Dendritic cell treated with granulocyte-macrophage colony-stimulating factor and Interleukin-4, amounts not matched to agents 40 ng/mL and 50 ng/mL, for 4 days (primary cell): ENCODE results near the gene ACTR5.

Experiments used
- H3K27ac Mint-ChIP-seq: one replicate; pipeline ENCODE4 v1.8.0; 2022; ENCODE audit warnings: mild to moderate bottlenecking, mixed read lengths
- H3K27me3 Mint-ChIP-seq: one replicate; pipeline ENCODE4 v1.8.0; 2022; ENCODE audit warnings: mild to moderate bottlenecking, mixed read lengths
- H3K36me3 Mint-ChIP-seq: one replicate; pipeline ENCODE4 v1.8.0; 2022; ENCODE audit warnings: low read depth, mixed read lengths
- H3K4me1 Mint-ChIP-seq: one replicate; pipeline ENCODE4 v1.8.0; 2022; ENCODE audit warnings: low read depth, mixed read lengths
- H3K4me3 Mint-ChIP-seq: one replicate; pipeline ENCODE4 v1.8.0; 2022; ENCODE audit warnings: mild to moderate bottlenecking, moderate library complexity, mixed read lengths
- H3K9me3 Mint-ChIP-seq: one replicate; pipeline ENCODE4 v1.8.0; 2022; ENCODE audit warnings: mixed read lengths
- intact Hi-C: fragments of 100-400 bp; cut with micrococcal nuclease; formaldehyde crosslinking; loops from one replicate; pipeline ENCODE4 v1.15.0; 2022

The ACTR5 gene

DNA sequence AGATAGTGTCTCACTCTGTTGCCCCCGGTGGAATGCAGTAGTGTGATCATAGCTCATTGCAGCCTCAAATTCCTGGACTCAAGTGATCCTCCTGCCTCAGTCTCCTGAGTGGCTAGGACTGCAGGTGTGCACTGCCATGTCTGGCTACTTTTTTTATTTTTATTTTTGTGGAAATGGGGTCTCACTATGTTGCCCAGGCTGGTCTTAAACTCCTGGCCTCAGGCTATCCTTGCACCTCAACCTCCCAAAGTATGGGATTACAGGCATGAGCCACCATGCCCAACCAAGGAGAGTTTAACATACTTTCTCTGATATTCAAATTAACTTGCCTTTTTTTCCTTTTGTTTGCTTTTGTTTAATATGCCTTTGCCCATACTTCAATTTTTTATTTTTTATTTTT, 10.4 kb upstream of the ACTR5 start:
- Mint-ChIP-seq H3K4me3 (no peak overlapping the region), H3K9me3 (no peaks in the 10 kb centered on the region), H3K27ac (no peak overlapping the region), H3K4me1 (peaks cover 5% of the 10 kb centered on the region), H3K36me3 (no peaks in the 10 kb centered on the region), H3K27me3 (peaks cover 83% of the 10 kb centered on the region)
- intact Hi-C loops, result no loop called here

DNA sequence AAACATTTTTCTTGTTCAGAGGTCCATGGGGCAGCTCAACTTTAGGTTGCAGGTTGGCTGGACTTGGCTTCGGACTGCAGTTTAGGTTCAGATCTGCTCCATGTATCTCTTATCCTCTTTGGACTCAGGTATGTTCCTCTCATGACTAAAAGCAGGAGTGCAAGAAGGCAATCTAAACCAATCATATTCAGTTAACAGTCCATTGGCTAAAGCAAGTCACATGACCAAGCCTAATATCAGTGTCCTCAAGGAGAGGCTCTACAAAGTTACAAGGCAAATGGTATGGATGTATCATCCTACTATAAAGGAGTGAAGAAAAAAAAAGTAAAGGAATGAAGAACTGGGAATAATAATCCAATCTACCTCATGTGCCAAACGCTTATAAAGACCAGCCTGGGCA, 2.5 kb upstream of the ACTR5 start:
- intact Hi-C loops, result no loop called here
- Mint-ChIP-seq H3K36me3 (peaks cover 5% of the 10 kb centered on the region), H3K4me1 (peaks cover 27% of the 10 kb centered on the region), H3K9me3 (no peaks in the 10 kb centered on the region), H3K27me3 (peaks cover 40% of the 10 kb centered on the region), H3K27ac (no peak overlapping the region), H3K4me3 (no peak overlapping the region)

DNA sequence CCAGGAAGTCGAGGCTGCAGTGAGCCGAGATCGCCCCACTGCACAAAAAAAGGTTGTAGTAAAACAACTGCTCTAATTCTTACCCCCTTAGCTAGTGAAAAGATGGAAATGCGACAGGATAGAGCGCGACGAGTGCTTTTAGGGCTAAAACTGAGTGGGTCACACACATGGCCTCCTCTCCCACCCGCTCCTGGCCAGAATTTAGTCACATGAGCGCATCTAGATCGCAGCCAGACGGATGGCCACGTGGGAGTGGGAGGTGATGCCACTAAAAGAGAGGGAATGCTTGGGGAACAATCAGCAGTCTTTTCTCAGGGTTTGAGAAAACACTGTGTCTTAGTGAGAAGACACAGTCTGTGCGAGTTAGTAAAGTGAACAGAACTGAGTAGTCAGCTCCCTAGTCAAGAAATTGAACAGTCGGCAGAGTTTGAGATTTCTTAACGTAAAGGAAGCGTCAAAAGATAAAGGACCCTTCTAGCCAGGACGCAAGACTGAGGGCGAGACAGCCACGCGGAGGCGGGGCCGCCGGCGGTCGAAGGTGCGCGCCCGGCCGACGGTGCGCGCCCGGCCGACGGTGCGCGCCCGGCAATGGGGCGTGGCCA, 664 bp upstream of the ACTR5 start:
- intact Hi-C loops, result no loop called here
- Mint-ChIP-seq H3K36me3 (peaks cover 15% of the 10 kb centered on the region), H3K4me1 (peaks cover 23% of the 10 kb centered on the region), H3K4me3 (peak overlapping the region; percentile 89), H3K27ac (peak overlapping the region; percentile 94), H3K27me3 (peaks cover 22% of the 10 kb centered on the region), H3K9me3 (no peaks in the 10 kb centered on the region)

DNA sequence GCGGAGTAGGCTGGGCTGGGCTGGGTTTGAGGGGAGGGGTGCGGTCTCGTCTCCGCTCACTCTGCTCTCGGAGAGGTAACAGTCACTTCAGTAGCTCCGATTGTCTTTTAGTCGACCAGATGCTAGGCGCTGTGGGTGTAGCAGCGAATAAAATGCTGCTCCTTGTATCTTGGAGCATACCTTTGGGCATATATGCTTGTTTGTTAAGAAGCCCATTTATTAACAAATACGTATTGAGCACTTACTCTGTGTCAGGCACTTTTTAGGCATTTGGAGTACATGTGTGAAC, 545 bp downstream of the ACTR5 start:
- intact Hi-C loops, result no loop called here
- Mint-ChIP-seq H3K4me1 (peaks cover 23% of the 10 kb centered on the region), H3K9me3 (no peaks in the 10 kb centered on the region), H3K27me3 (peaks cover 17% of the 10 kb centered on the region), H3K4me3 (peak overlapping the region; percentile 89), H3K27ac (peak overlapping the region; percentile 94), H3K36me3 (peaks cover 26% of the 10 kb centered on the region)

DNA sequence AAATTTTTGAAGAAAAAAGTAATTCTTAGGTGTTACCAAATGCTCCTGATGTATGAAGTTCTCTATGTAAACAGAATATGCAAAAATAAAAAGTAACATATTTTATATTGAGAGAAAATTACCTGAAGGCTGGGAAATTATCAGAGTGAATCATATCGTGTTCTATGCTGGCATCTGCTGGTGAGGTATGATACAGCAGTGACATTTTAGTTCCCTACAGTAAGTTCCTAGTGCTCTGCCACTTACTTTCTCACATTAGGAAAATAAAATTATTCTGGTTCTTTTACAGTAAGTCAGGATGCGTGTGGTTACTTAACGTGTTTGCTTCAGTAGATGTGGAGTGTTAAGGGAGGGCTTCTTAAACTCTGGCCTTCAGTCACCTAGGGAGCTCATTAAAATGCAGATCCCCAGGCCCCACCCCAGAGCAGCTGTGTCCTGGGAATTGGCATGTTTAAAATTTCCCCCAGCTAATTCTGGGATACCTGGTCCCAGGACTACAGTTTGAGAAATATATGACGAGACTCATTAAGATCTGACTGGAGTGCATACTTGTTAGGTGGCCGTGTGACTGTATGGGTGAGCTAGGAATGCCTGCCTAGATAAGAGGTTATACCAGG, 3.2 kb downstream of the ACTR5 start:
- H3K9me3 Mint-ChIP-seq, result no peaks in the 10 kb centered on the region
- H3K36me3 Mint-ChIP-seq, result peaks cover 53% of the 10 kb centered on the region
- peaks cover 30% of the 10 kb centered on the region for H3K4me1 Mint-ChIP-seq
- peaks cover 5% of the 10 kb centered on the region for H3K27me3 Mint-ChIP-seq
- intact Hi-C loops, result loop anchor here (1.0 kb wide), 1 partner anchor 105 kb away; no protein-coding TSS in a partner anchor
- no peak overlapping the region for H3K4me3 Mint-ChIP-seq
- H3K27ac Mint-ChIP-seq, result no peak overlapping the region

DNA sequence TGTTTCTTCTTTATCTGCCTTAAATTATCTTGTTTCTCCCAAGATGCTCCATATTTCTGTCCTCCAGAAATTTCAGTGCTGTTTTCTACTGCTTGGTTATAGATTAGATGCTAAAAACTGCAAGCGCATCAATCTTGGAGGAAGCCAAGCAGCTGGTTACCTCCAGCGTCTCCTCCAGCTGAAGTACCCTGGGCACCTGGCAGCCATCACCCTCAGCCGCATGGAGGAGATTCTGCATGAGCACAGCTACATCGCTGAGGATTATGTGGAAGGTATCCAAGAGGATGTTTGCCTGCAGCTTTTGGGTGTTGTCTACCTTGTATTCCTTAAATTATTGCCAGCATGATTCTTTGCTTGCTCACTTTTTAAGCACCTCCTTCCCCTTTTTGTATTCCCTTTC, 3.8 kb downstream of the ACTR5 start:
- intact Hi-C loops, result no loop called here
- no peak overlapping the region for H3K27ac Mint-ChIP-seq
- peaks cover 59% of the 10 kb centered on the region for H3K36me3 Mint-ChIP-seq
- no peaks in the 10 kb centered on the region for H3K9me3 Mint-ChIP-seq
- H3K4me1 Mint-ChIP-seq, result peaks cover 30% of the 10 kb centered on the region
- no peak overlapping the region for H3K4me3 Mint-ChIP-seq
- peaks cover 1% of the 10 kb centered on the region for H3K27me3 Mint-ChIP-seq

DNA sequence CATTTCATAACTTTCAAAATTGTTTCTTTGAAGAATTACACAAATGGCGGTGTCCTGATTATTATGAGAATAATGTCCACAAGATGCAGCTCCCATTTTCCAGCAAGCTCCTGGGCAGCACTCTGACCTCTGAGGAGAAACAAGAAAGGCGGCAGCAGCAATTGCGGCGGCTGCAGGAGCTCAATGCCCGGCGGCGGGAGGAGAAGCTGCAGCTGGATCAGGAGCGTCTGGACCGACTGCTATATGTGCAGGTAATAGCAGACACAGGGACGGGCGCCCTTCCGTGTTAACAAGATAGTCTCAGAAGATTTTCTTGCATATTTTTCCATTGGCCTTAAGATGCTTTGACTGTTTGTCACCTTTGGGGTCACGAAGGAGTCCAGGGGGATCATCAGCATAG, 6.7 kb downstream of the ACTR5 start:
- H3K36me3 Mint-ChIP-seq, result peaks cover 80% of the 10 kb centered on the region
- intact Hi-C loops, result no loop called here
- H3K9me3 Mint-ChIP-seq, result no peaks in the 10 kb centered on the region

DNA sequence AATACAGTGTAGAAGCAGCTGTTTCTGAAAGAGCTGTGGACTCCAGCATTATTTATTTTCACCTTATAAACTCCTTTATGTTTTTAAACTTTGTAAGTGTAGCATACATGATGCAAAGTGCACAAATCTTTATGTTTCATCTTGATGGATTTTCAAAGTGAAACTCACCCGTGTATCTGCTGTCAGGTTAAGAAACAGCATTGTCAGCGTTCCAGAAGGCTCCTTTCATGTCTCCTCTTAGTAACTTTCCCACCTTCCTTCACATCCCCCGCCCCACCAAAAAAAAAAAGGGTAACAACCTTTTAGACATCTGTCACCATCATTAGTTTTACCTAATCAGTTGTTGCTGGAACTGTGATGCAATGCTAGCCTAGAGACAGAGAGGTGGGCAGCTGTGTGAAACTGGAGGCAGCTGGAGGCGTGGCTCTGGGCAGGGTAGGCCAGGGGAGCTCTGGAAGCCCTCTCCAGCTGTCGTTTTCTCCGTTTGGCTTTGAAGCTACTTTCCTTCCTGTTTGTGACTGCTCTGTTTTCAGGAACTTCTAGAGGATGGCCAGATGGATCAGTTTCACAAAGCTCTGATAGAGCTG, 7.2 kb downstream of the ACTR5 start:
- Mint-ChIP-seq H3K27me3 (no peaks in the 10 kb centered on the region), H3K4me3 (no peak overlapping the region), H3K36me3 (peaks cover 85% of the 10 kb centered on the region), H3K4me1 (peaks cover 7% of the 10 kb centered on the region), H3K9me3 (no peaks in the 10 kb centered on the region), H3K27ac (no peak overlapping the region)
- intact Hi-C loops, result no loop called here

More for the DNA sequence above, 6.7 kb downstream of the ACTR5 start:
- no peaks in the 10 kb centered on the region for H3K27me3 Mint-ChIP-seq
- peaks cover 11% of the 10 kb centered on the region for H3K4me1 Mint-ChIP-seq
- no peak overlapping the region for H3K4me3 Mint-ChIP-seq
- H3K27ac Mint-ChIP-seq, result no peak overlapping the region

DNA sequence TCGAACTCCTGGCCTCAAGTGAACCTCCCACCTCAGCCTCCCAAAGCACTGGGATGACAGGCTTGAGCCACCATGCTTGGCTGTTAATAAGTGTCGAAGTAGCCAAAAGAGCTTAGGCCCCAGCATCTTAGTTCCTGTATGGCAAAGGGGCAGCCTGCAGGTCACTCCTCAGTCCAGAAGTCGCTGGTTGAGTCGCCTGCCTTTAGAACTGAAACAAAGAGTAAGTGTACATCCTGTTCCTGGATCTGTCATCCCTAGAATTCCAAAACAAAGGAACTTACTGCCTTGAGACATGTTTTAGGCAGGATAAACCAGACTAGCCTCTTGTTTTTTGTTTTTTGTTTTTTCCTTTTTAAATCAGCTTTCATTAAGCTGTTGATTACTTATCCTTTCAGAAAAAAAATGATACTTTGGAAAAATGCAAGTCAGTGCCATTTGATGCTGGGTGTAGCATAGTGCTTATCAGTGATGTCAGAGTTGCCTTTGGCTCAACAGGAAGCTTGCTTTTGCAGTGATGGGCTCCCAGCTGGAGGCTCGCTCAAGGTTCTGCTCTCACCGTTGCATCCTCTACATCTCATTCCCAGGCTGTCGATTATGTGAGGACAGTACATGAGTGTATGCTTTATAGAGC, 9.0 kb downstream of the ACTR5 start:
- Mint-ChIP-seq H3K36me3 (peaks cover 96% of the 10 kb centered on the region), H3K4me1 (peaks cover 19% of the 10 kb centered on the region), H3K4me3 (no peak overlapping the region), H3K27me3 (no peaks in the 10 kb centered on the region), H3K27ac (no peak overlapping the region), H3K9me3 (no peaks in the 10 kb centered on the region)
- intact Hi-C loops, result no loop called here

DNA sequence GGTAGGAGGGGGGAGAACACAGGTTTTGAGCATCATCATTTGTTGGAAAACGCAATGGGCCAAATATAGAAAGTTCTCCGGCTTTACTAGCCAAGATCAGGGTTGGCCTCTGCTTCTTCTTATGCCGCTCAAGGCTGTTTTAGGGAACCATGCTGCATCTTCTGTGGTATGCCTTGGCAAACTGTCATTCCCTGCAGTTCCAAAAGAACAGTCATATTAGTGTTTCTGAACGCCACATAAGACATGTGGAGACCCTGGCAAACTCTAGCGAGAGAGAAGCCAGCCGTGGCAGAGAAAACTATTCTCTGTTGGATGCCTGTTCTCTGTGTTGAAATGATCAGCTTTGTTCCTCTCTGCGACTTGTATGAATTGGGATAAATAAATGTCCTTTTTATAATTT, 10.8 kb downstream of the ACTR5 start:
- intact Hi-C loops, result no loop called here
- no peak overlapping the region for H3K27ac Mint-ChIP-seq
- no peaks in the 10 kb centered on the region for H3K27me3 Mint-ChIP-seq
- H3K9me3 Mint-ChIP-seq, result no peaks in the 10 kb centered on the region
- peaks cover 97% of the 10 kb centered on the region for H3K36me3 Mint-ChIP-seq
- no peak overlapping the region for H3K4me3 Mint-ChIP-seq
- H3K4me1 Mint-ChIP-seq, result peaks cover 19% of the 10 kb centered on the region

DNA sequence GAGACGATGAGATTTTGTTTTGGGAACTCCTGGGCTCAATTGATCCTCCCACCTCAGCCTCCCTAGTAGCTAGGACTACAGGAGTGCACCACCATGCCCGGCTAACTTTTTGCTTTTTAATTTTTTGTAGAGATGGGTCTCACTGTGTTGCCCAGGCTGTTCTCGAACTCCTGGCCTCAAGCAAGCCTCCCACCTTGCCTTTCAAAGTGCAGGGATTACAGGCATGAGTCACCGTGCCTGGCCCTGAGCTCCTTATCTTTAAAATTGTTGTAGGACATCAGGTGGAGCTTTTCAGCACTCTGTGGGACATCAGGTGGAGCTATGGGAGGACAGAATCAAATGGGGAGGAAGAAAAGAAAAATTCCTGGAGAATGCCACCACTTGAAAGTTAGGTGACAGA, 12.7 kb downstream of the ACTR5 start:
- H3K9me3 Mint-ChIP-seq, result no peaks in the 10 kb centered on the region
- intact Hi-C loops, result no loop called here
- no peaks in the 10 kb centered on the region for H3K27me3 Mint-ChIP-seq
- H3K4me3 Mint-ChIP-seq, result no peak overlapping the region
- no peak overlapping the region for H3K27ac Mint-ChIP-seq
- H3K4me1 Mint-ChIP-seq, result peaks cover 12% of the 10 kb centered on the region
- peaks cover 95% of the 10 kb centered on the region for H3K36me3 Mint-ChIP-seq

DNA sequence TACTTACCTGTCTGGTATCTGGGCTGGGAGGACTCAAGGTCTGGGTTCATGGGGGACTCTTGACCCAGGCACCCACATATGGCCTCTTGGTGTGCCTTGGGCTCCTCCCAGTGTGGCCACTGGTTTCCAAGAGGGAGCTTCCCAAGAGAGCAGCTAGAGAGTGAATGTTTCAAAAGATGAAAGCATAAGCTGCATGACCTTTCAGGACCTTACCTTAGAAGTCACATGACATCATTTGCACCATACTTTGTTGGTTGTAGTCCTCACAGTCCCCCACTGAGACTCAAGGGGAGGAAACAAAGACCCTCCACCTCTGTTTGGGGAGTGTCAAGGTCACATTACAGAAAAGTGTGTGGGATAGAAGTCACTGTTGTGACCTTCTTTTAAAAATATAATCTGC, 13.9 kb downstream of the ACTR5 start:
- no peak overlapping the region for H3K27ac Mint-ChIP-seq
- intact Hi-C loops, result no loop called here
- no peak overlapping the region for H3K4me3 Mint-ChIP-seq
- no peaks in the 10 kb centered on the region for H3K27me3 Mint-ChIP-seq
- H3K4me1 Mint-ChIP-seq, result peaks cover 12% of the 10 kb centered on the region
- no peaks in the 10 kb centered on the region for H3K9me3 Mint-ChIP-seq
- peaks cover 95% of the 10 kb centered on the region for H3K36me3 Mint-ChIP-seq

DNA sequence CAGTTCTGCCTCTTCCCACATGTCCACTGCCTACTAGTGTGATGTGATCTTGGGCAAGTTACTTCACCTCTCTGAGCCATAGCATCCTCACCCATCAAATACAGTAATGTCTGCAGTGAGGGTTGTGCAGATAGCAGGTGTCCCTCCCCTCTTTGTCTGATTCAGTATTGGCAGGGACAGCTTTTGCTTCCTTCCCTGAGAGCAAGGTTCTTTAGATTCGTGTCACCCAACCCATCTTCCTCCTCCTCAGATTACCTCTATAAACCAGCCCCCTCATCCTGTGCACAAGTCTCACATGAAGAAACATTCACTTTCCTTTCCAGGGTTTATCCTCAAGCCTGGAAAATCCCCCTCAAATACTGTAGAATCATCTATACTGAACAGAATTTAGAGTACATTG, 15.4 kb downstream of the ACTR5 start:
- H3K4me1 Mint-ChIP-seq, result peaks cover 12% of the 10 kb centered on the region
- H3K27me3 Mint-ChIP-seq, result no peaks in the 10 kb centered on the region
- no peak overlapping the region for H3K4me3 Mint-ChIP-seq
- no peak overlapping the region for H3K27ac Mint-ChIP-seq
- H3K36me3 Mint-ChIP-seq, result peaks cover 96% of the 10 kb centered on the region
- no peaks in the 10 kb centered on the region for H3K9me3 Mint-ChIP-seq
- intact Hi-C loops, result no loop called here

DNA sequence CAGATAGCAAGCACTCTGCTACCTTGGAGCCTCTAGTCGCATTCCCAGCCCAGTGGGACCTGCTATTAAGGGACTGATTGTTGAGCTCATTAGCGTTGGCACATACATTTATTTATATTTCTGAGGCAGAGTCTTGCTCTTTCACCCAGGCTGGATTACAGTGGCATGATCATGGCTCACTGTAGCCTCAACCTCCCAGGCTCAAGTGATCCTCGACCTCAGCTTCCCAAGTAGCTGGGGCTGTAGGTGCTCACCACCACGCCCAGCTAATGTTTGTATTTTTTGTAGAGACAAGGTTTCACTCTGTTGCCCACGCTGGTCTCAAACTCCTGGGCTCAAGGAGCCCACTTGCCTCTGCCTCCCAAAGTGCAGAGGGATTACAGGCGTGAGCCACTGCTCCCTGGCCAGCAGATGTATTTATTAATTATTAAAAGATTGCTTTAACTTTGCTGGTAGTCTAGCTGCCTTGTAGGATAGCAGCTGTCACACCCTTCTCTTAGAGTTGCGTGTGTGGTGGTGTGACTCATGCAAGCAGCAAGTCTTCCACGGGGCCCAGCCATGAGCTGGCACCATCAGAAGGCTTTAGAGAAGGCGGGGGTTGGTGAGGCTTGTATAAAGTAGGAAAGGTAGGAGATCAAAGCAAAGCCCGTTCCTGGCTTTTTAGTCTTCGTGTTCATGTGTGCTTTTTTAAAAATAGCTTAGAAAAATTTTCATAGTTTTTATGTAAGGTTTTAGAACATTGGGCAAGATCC, 16.5 kb downstream of the ACTR5 start:
- peaks cover 12% of the 10 kb centered on the region for H3K4me1 Mint-ChIP-seq
- intact Hi-C loops, result no loop called here
- no peak overlapping the region for H3K4me3 Mint-ChIP-seq
- no peak overlapping the region for H3K27ac Mint-ChIP-seq
- H3K27me3 Mint-ChIP-seq, result no peaks in the 10 kb centered on the region
- H3K36me3 Mint-ChIP-seq, result peaks cover 98% of the 10 kb centered on the region
- H3K9me3 Mint-ChIP-seq, result no peaks in the 10 kb centered on the region
